ENCODE results near the gene LYPD8.

GRCh38 chr1:248756636-248757035 lies 1.1 kb upstream of the LYPD8 start:
- TF ChIP-seq, protein P1, sequence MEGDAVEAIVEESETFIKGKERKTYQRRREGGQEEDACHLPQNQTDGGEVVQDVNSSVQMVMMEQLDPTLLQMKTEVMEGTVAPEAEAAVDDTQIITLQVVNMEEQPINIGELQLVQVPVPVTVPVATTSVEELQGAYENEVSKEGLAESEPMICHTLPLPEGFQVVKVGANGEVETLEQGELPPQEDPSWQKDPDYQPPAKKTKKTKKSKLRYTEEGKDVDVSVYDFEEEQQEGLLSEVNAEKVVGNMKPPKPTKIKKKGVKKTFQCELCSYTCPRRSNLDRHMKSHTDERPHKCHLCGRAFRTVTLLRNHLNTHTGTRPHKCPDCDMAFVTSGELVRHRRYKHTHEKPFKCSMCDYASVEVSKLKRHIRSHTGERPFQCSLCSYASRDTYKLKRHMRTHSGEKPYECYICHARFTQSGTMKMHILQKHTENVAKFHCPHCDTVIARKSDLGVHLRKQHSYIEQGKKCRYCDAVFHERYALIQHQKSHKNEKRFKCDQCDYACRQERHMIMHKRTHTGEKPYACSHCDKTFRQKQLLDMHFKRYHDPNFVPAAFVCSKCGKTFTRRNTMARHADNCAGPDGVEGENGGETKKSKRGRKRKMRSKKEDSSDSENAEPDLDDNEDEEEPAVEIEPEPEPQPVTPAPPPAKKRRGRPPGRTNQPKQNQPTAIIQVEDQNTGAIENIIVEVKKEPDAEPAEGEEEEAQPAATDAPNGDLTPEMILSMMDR (IDR thresholded peaks at IDR 0.05), result no peak
- TF ChIP-seq POLR2A (IDR thresholded peaks at IDR 0.05) (no peak), POLR2AphosphoS5 (IDR thresholded peaks at IDR 0.05) (no peak)

Data from stomach (tissue), 4 donors.